H1 (cell line): ENCODE measurements around the gene EVI2B. TPM values are rescaled to one million over a fixed set of nuclear protein-coding genes. Genes with fewer than 3 reads are reported as not detected.

ENCODE experiments used
- CTCF ChIA-PET: fragments of 300-600 bp; sonication (Branson Sonifier 250); formaldehyde crosslinking; loops from one replicate; lab custom pipeline; 2021; ENCODE audit not compliant: partially characterized antibody; lab: Charles Lee
- POLR2A ChIA-PET: fragments of 300-600 bp; sonication (Branson Sonifier 250); formaldehyde crosslinking; loops from one replicate; lab custom pipeline; 2021; ENCODE audit warnings: inconsistent platforms; ENCODE audit not compliant: partially characterized antibody; lab: Charles Lee
- DNase-seq, 2 experiments: peaks; one replicate each; pipeline versions ENCODE4 v3.0.0 to v3.0.0-alpha.2; 2010 to 2022; ENCODE audit warnings: low spot score in 2 of 2, low read depth in 1 of 2, mixed read lengths in 1 of 2
- FAIRE-seq: peaks from 2 replicates; lab custom pipeline; 2011; peaks lifted over from hg19 to GRCh38; lab: Jason Lieb, UNC
- H2AFZ ChIP-seq: 2 replicates; pipeline ENCODE4 v1.8.1; 2012; ENCODE audit warnings: low read length, inconsistent platforms
- H2AK5ac ChIP-seq: 2 replicates; pipeline ENCODE4 v1.6.1; 2013; ENCODE audit warnings: low read depth, low read length
- H2BK120ac ChIP-seq: replicated peaks from 2 replicates; pipeline ENCODE3; 2013; ENCODE audit warnings: low read depth, low read length, inconsistent platforms
- H2BK12ac ChIP-seq: 2 replicates; pipeline ENCODE4 v1.6.1; 2013; ENCODE audit warnings: low read depth, low read length
- H2BK15ac ChIP-seq: 2 replicates; pipeline ENCODE4 v1.6.1; 2013; ENCODE audit warnings: low read length
- H2BK20ac ChIP-seq: 2 replicates; pipeline ENCODE4 v1.6.1; 2013; ENCODE audit warnings: low read length
- H2BK5ac ChIP-seq: 2 replicates; pipeline ENCODE4 v1.6.1; 2013; ENCODE audit warnings: low read depth, low read length
- H3K14ac ChIP-seq: 2 replicates; pipeline ENCODE4 v1.6.1; 2013; ENCODE audit warnings: inconsistent platforms; ENCODE audit not compliant: insufficient read length
- H3K18ac ChIP-seq: 2 replicates; pipeline ENCODE4 v1.6.1; 2013; ENCODE audit warnings: low read length; ENCODE audit errors: extremely low read depth
- H3K23ac ChIP-seq: 2 replicates; pipeline ENCODE4 v1.6.1; 2013; ENCODE audit warnings: inconsistent platforms; ENCODE audit not compliant: insufficient read length
- H3K23me2 ChIP-seq: 2 replicates; pipeline ENCODE4 v1.6.1; 2013; ENCODE audit warnings: low read depth, low read length
- H3K27ac ChIP-seq: 2 replicates; pipeline ENCODE4 v1.6.1; 2011; ENCODE audit warnings: low read depth, low read length, inconsistent platforms
- H3K27me3 ChIP-seq, 4 experiments: replicated peaks in 1 of 4; 1 replicate in 1 of 4; 2 replicates in 3 of 4; pipeline versions ENCODE4 v1.6.1 to v1.8.1; 2011 to 2013; ENCODE audit warnings: low read length in 3 of 4, mild to moderate bottlenecking in 3 of 4, inconsistent platforms in 2 of 4, mixed read lengths in 2 of 4, moderate library complexity in 1 of 4; ENCODE audit not compliant: control insufficient read depth in 3 of 4, insufficient read depth in 3 of 4; ENCODE audit errors: extremely low read depth in 1 of 4
- H3K36me3 ChIP-seq, 4 experiments: 2 replicates each; pipeline versions ENCODE4 v1.6.1 to v1.8.1; 2011 to 2013; ENCODE audit warnings: mild to moderate bottlenecking in 4 of 4, low read length in 3 of 4, moderate library complexity in 2 of 4, control low read depth in 1 of 4, inconsistent platforms in 1 of 4; ENCODE audit not compliant: insufficient read depth in 4 of 4, control insufficient read depth in 2 of 4
- H3K4ac ChIP-seq: replicated peaks from 2 replicates; pipeline ENCODE3; 2013; ENCODE audit warnings: low read length, low read depth, mixed read lengths, inconsistent platforms; ENCODE audit not compliant: insufficient read length
- H3K4me1 ChIP-seq, 4 experiments: replicated peaks in 1 of 4; 1 replicate in 1 of 4; 2 replicates in 3 of 4; pipeline versions ENCODE4 v1.6.1 to v1.8.1; 2011 to 2013; ENCODE audit warnings: low read length in 3 of 4, inconsistent platforms in 2 of 4, mixed read lengths in 1 of 4; ENCODE audit not compliant: insufficient read depth in 4 of 4, control insufficient read depth in 3 of 4
- H3K4me2 ChIP-seq, 2 experiments: 2 replicates each; pipeline versions ENCODE4 v1.6.1 to v1.8.1; 2011 to 2013; ENCODE audit warnings: low read depth in 2 of 2, low read length in 2 of 2, control low read depth in 1 of 2, inconsistent platforms in 1 of 2, mild to moderate bottlenecking in 1 of 2; ENCODE audit not compliant: insufficient read depth in 1 of 2
- H3K4me3 ChIP-seq, 4 experiments: fragments of 200-600, 300-600 bp in 1 of 4; sonication (generic), shearing (Covaris generic), sonication (Bioruptor Twin) in 1 of 4; 2 replicates each; pipeline versions ENCODE4 v1.5.1 to v1.8.1; 2011 to 2016; ENCODE audit warnings: low read length in 4 of 4, low read depth in 3 of 4, control low read depth in 2 of 4, inconsistent platforms in 2 of 4, mild to moderate bottlenecking in 2 of 4, mixed read lengths in 1 of 4, moderate library complexity in 1 of 4; ENCODE audit not compliant: insufficient read depth in 2 of 4; ENCODE audit errors: extremely low read depth in 1 of 4
- H3K56ac ChIP-seq: replicated peaks from 2 replicates; pipeline ENCODE3; 2013; ENCODE audit warnings: low read depth, mild to moderate bottlenecking, mixed read lengths, low read length, inconsistent platforms; ENCODE audit not compliant: insufficient read length
- H3K79me1 ChIP-seq: 2 replicates; pipeline ENCODE4 v1.6.1; 2013; ENCODE audit warnings: low read depth, low read length, control low read depth
- H3K79me2 ChIP-seq, 2 experiments: 2 replicates each; pipeline versions ENCODE4 v1.6.1 to v1.8.1; 2012 to 2013; ENCODE audit warnings: low read length in 2 of 2, mild to moderate bottlenecking in 2 of 2, inconsistent platforms in 1 of 2; ENCODE audit not compliant: insufficient read depth in 2 of 2, control insufficient read depth in 1 of 2
- H3K9ac ChIP-seq, 4 experiments: replicated peaks in 1 of 4; 1 replicate in 1 of 4; 2 replicates in 3 of 4; pipeline versions ENCODE4 v1.6.1 to v1.8.1; 2011 to 2013; ENCODE audit warnings: low read depth in 3 of 4, low read length in 3 of 4, control low read depth in 2 of 4, mild to moderate bottlenecking in 2 of 4, moderate library complexity in 2 of 4, inconsistent platforms in 1 of 4; ENCODE audit errors: extremely low read depth in 1 of 4
- H3K9me3 ChIP-seq, 2 experiments: 2 replicates each; pipeline versions ENCODE4 v1.6.1 to v1.8.1; 2012 to 2013; ENCODE audit warnings: mild to moderate bottlenecking in 2 of 2, moderate library complexity in 2 of 2, control low read depth in 1 of 2, inconsistent platforms in 1 of 2, low read depth in 1 of 2, low read length in 1 of 2, mixed read lengths in 1 of 2; ENCODE audit not compliant: insufficient read depth in 2 of 2
- H4K20me1 ChIP-seq, 2 experiments: replicated peaks in 1 of 2; 2 replicates each; pipeline versions ENCODE3 to v1.8.1; 2011 to 2013; ENCODE audit warnings: inconsistent platforms in 2 of 2, low read length in 2 of 2, mild to moderate bottlenecking in 1 of 2; ENCODE audit not compliant: insufficient read depth in 2 of 2, control insufficient read depth in 1 of 2
- H4K5ac ChIP-seq: 2 replicates; pipeline ENCODE4 v1.6.1; 2013; ENCODE audit warnings: low read length, low read depth, mixed read lengths, inconsistent platforms; ENCODE audit not compliant: insufficient read length
- H4K8ac ChIP-seq: 2 replicates; pipeline ENCODE4 v1.8.0; 2013; ENCODE audit warnings: mild to moderate bottlenecking, moderate library complexity, low read length, inconsistent platforms; ENCODE audit not compliant: insufficient read depth; ENCODE audit errors: extremely low read depth
- H4K91ac ChIP-seq: replicated peaks from 2 replicates; pipeline ENCODE3; 2013; ENCODE audit warnings: low read length, mixed read lengths, inconsistent platforms; ENCODE audit not compliant: insufficient read length
- EGR1 ChIP-seq: IDR thresholded peaks from 2 replicates; pipeline ENCODE4 v1.6.1; 2011; ENCODE audit warnings: low read depth, low read length, borderline replicate concordance
- JUN ChIP-seq: IDR thresholded peaks from 2 replicates; pipeline ENCODE4 v1.6.1; 2011; ENCODE audit warnings: low read depth, mild to moderate bottlenecking, improper control_type of control experiment, low read length
- PHF8 ChIP-seq: fragments of 200-600 bp; sonication (generic); conservative IDR thresholded peaks from 2 replicates; pipeline ENCODE4 v1.7.1; 2012; ENCODE audit warnings: low read depth, mild to moderate bottlenecking, inconsistent platforms, low read length, moderate library complexity
- POLR2A ChIP-seq, 2 experiments: IDR thresholded peaks; 1 replicate in 1 of 2; 2 replicates in 1 of 2; pipeline ENCODE4 v1.6.1; 2011; ENCODE audit warnings: low read depth in 2 of 2, low read length in 2 of 2, mild to moderate bottlenecking in 2 of 2; ENCODE audit errors: control extremely low read depth in 1 of 2
- RXRA ChIP-seq: IDR thresholded peaks from 2 replicates; pipeline ENCODE4 v1.6.1; 2011; ENCODE audit warnings: low read depth, mild to moderate bottlenecking, low read length, moderate library complexity; ENCODE audit not compliant: insufficient read depth
- SP2 ChIP-seq: IDR thresholded peaks from 2 replicates; pipeline ENCODE4 v1.6.1; 2012; ENCODE audit warnings: mild to moderate bottlenecking, low read length, inconsistent platforms
- SP4 ChIP-seq: IDR thresholded peaks from 2 replicates; pipeline ENCODE4 v1.6.1; 2012; ENCODE audit warnings: low read length, inconsistent platforms
- ZNF274 ChIP-seq: IDR thresholded peaks from 2 replicates; pipeline ENCODE4 v1.7.0; 2012; ENCODE audit warnings: low read length, borderline replicate concordance; ENCODE audit errors: extremely low read depth
- WGBS, 2 experiments: shearing (Covaris generic) in 1 of 2; methylation state at CpG; one replicate each; pipeline versions ENCODE4 v1.1.6 to v1.1.7; 2013 to 2015; ENCODE audit warnings: low lambda C conversion rate in 2 of 2, mixed read lengths in 2 of 2, inconsistent platforms in 1 of 2, low coverage in 1 of 2, missing lambda C conversion rate in 1 of 2; ENCODE audit not compliant: insufficient replicate concordance in 2 of 2, insufficient coverage in 1 of 2, insufficient read length in 1 of 2; ENCODE audit errors: extremely low coverage in 1 of 2, missing lambda C conversion rate in 1 of 2; 5-methylcytosine and 5-hydroxymethylcytosine counted together
- polyA plus RNA-seq, 7 experiments: library from polyadenylated mRNA; depleted of rRNA in 3 of 7; stranded (reverse) in 5 of 7; unstranded in 2 of 7; fragments of >200 nt in 5 of 7; fragments of 200-250 nt in 2 of 7; gene quantifications; 1 replicate in 5 of 7; 2 replicates in 1 of 7; 4 replicates in 1 of 7; pipeline versions ENCODE4 v1.2.1 to v1.2.3, GENCODE V29; 2011 to 2013; ENCODE audit warnings: missing spikeins in 2 of 7, mixed read lengths in 2 of 7
- total RNA-seq: library from RNA; stranded (reverse); fragmentation: NEBNext Ultra II Directional; extraction: Animal tissue kit (Norgen Biotek cat#: 25700); gene quantifications from 2 replicates; pipeline ENCODE4 v1.2.1, GENCODE V29; 2021

Gene EVI2B
- total and polyA plus RNA-seq, 2 of the 8 experiments (the other 6 are each of a cell fraction or from before 2014, with no cell fraction given): not detected

GRCh38 chr17:31357091-31357490 lies 43.2 kb upstream of the EVI2B start:
- 90% methylated on average over 2 of the region's 2 CpGs; no CpG with 5 or more reads in 1 of the 2 experiments for WGBS, 2 experiments
- no peaks in the 10 kb centered on the region for H3K27me3 ChIP-seq
- H3K4me2 ChIP-seq: no peak overlapping the region
- H3K9me3 ChIP-seq: no peaks in the 10 kb centered on the region
- H4K5ac ChIP-seq: no peak overlapping the region
- H4K8ac ChIP-seq: no peak overlapping the region
- no peak overlapping the region for H3K14ac ChIP-seq
- no peak overlapping the region for H2AK5ac ChIP-seq
- no peak overlapping the region for H2BK20ac ChIP-seq
- H3K79me1 ChIP-seq: no peaks in the 10 kb centered on the region
- no peak for DNase-seq
- no peak overlapping the region for H3K4ac ChIP-seq
- H3K27ac ChIP-seq: no peak overlapping the region
- H3K18ac ChIP-seq: no peak overlapping the region
- no peak overlapping the region for H2BK5ac ChIP-seq
- H3K56ac ChIP-seq: no peak overlapping the region
- no peak overlapping the region for H2BK120ac ChIP-seq
- H2BK15ac ChIP-seq: no peak overlapping the region
- no peak for FAIRE-seq
- no peak overlapping the region for H2BK12ac ChIP-seq
- no peak overlapping the region for H4K91ac ChIP-seq
- no peak overlapping the region for H2AFZ ChIP-seq
- H3K4me3 ChIP-seq: no peak overlapping the region
- no peak overlapping the region for H3K9ac ChIP-seq
- no peaks in the 10 kb centered on the region for H3K79me2 ChIP-seq
- ChIA-PET CTCF (interaction anchor here (0.6 to 1.7 kb wide), 2 partner anchors 16 to 355 kb away, joined by 3 to 6 read pairs; no protein-coding TSS in a partner anchor), POLR2A (no interaction called here)
- no peaks in the 10 kb centered on the region for H4K20me1 ChIP-seq
- no peaks in the 10 kb centered on the region for H3K4me1 ChIP-seq
- H3K23ac ChIP-seq: no peak overlapping the region
- no peaks in the 10 kb centered on the region for H3K23me2 ChIP-seq
- H3K36me3 ChIP-seq: peaks cover 2 to 15% (median 8%) of the 10 kb centered on the region in 4 experiments; a peak in 4 of 8 replicates
- TF ChIP-seq SP4 (no peak), ZNF274 (no peak), PHF8 (no peak), POLR2A (IDR thresholded peaks at IDR 0.05; ENCODE audit: control extremely low read depth in 1 of 2, low read depth in 2 of 2, low read length in 2 of 2) (no peak), EGR1 (no peak), SP2 (no peak), JUN (no peak), RXRA (no peak)
